Right hindlimb (tissue), 1 donor: ENCODE results near the gene PROM2.

Experiments
- DNase-seq: peaks from one replicate; pipeline ENCODE4 v3.0.0-alpha.2; 2018

The PROM2 gene

GRCh38 chr2:95287336-95287735, 13.1 kb downstream of the PROM2 start:
- DNase-seq: no peak

GRCh38 chr2:95287806-95288205, 13.6 kb downstream of the PROM2 start:
- no peak for DNase-seq

GRCh38 chr2:95289253-95289652, 15.0 kb downstream of the PROM2 start:
- no peak for DNase-seq

GRCh38 chr2:95291222-95291621, 17.0 kb downstream of the PROM2 start:
- DNase-seq: no peak

GRCh38 chr2:95292623-95293260, 18.5 kb downstream of the PROM2 start:
- no peak for DNase-seq

- no peak for DNase-seq
Observed at GRCh38 chr2:95294579-95295250, 20.5 kb downstream of the PROM2 start.

- DNase-seq: no peak
Observed at GRCh38 chr2:95295376-95295775, 21.1 kb downstream of the PROM2 start.

- DNase-seq: no peak
Observed at GRCh38 chr2:95296011-95296410, 21.8 kb downstream of the PROM2 start.

- peak; percentile 62 for DNase-seq
Observed at GRCh38 chr2:95296880-95297487, 22.7 kb downstream of the PROM2 start, which contains the start of gene KCNIP3. Gene KCNIP3 (plus strand): TSS chr2:95297347. CDS start chr2:95297439, 92 bp downstream.

- DNase-seq: no peak
Observed at GRCh38 chr2:95297639-95298395, 23.6 kb downstream of the PROM2 start.

GRCh38 chr2:95298486-95299111, 24.4 kb downstream of the PROM2 start:
- no peak for DNase-seq

- no peak for DNase-seq
Observed at GRCh38 chr2:95299961-95300360, 25.7 kb downstream of the PROM2 start.

- DNase-seq: peak; percentile 36
Observed at GRCh38 chr2:95300450-95300849, 26.2 kb downstream of the PROM2 start.

- DNase-seq: no peak
Observed at GRCh38 chr2:95301186-95301585, 26.9 kb downstream of the PROM2 start.

GRCh38 chr2:95301876-95302641, 27.8 kb downstream of the PROM2 start:
- DNase-seq: peak; percentile 39

GRCh38 chr2:95303191-95303919, 29.1 kb downstream of the PROM2 start:
- peak; percentile 86 for DNase-seq

- no peak for DNase-seq
Observed at GRCh38 chr2:95305380-95306061, 31.3 kb downstream of the PROM2 start.

GRCh38 chr2:95306336-95306895, 32.2 kb downstream of the PROM2 start:
- no peak for DNase-seq

- DNase-seq: no peak
Observed at GRCh38 chr2:95307036-95307435, 32.8 kb downstream of the PROM2 start.

GRCh38 chr2:95307878-95308277, 33.6 kb downstream of the PROM2 start:
- DNase-seq: no peak
